Calu3 (cell line): Measurements from ENCODE around the gene SRPX. TPM values are rescaled to one million over a fixed set of nuclear protein-coding genes. Genes with fewer than 3 reads are reported as not detected.

Experiments
- BruUV-seq: library from RNA; stranded (reverse); fragments of 400-500 nt; replicated peaks from 2 replicates; lab custom pipeline; 2021; lab: Mats Ljungman, UMichigan
- CTCF ChIA-PET: fragments of 300-600 bp; sonication (Branson Sonifier 250); formaldehyde crosslinking; loops from one replicate; lab custom pipeline; 2022; ENCODE audit warnings: antibody characterized with exemption; lab: Charles Lee
- DNase-seq: peaks from one replicate; pipeline ENCODE4 v3.0.0; 2022
- H3K27ac Mint-ChIP-seq: one replicate; pipeline ENCODE4 v1.8.0; 2022; ENCODE audit warnings: mixed read lengths; ENCODE audit not compliant: unreplicated experiment
- H3K27me3 Mint-ChIP-seq: one replicate; pipeline ENCODE4 v1.8.0; 2022; ENCODE audit warnings: mixed read lengths; ENCODE audit not compliant: unreplicated experiment
- H3K36me3 Mint-ChIP-seq: one replicate; pipeline ENCODE4 v1.8.0; 2022; ENCODE audit warnings: mild to moderate bottlenecking, moderate library complexity, mixed read lengths; ENCODE audit not compliant: insufficient read depth, unreplicated experiment
- H3K4me1 Mint-ChIP-seq: one replicate; pipeline ENCODE4 v1.8.0; 2022; ENCODE audit warnings: mild to moderate bottlenecking, low read depth, mixed read lengths; ENCODE audit not compliant: unreplicated experiment
- H3K4me3 Mint-ChIP-seq: one replicate; pipeline ENCODE4 v1.8.0; 2022; ENCODE audit warnings: mild to moderate bottlenecking, low read depth, moderate library complexity, mixed read lengths; ENCODE audit not compliant: unreplicated experiment
- H3K9me3 Mint-ChIP-seq: one replicate; pipeline ENCODE4 v1.8.0; 2022; ENCODE audit warnings: low read depth, mixed read lengths; ENCODE audit not compliant: unreplicated experiment
- intact Hi-C: fragments of 100-400 bp; cut with micrococcal nuclease; formaldehyde crosslinking; loops from one replicate; pipeline ENCODE4 v1.10.0; 2022; ENCODE audit not compliant: unreplicated experiment
- total RNA-seq: library from RNA; stranded (reverse); gene quantifications from 2 replicates; pipeline ENCODE4 v1.2.3, GENCODE V29; 2022
- TF ChIP-seq, protein P1 (sequence below): fragments of 200-600 bp; IDR thresholded peaks from one replicate; pipeline ENCODE4 v1.8.0; 2022; ENCODE audit warnings: antibody characterized with exemption; ENCODE audit not compliant: unreplicated experiment

The SRPX gene
- total RNA-seq, 1 experiment from 2014 or later: 1.2 TPM

DNA sequence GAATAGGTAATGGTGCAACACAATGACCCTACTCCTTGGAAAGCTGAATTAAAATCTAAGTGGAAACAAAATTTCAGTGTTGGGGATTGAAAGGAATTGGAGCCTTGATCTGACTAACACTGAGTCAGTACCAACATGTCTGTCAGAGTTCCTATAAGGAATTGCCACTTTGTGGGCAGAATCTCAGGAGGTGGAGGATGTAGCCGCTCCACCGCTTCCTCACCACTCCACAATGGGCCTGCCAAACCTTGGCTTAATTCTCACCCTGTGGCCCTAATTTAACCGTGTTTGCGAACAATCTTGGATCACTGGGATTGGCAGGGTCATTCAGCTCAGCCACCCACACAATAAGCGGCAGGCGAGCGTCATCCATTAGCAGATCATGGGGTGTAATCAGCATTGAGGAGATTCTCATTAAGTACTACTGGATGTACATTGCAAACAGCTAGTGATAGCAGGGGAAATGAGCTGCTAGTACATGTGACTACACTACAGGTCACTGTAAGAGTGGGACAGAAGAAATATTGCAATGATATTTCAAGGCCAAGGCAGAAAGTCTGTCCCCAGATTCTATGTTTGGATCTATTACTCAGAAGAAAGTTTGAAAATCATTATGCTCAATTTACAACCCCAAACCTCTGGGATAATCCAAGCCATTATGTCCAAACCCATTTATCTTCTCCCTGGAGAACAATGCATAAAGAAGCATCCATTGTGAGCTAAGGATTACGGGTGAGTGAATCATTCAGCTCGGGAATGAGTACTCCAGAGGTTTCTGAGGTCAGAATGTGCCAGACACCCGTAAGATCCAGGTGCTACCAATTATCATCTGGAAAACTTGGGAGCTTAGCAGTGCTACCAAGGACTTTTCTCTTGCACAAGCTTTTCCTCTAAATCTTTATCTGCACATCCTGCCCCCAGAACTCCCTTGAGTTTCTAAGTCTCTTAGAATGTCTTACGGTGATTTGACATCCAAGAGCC, 5.8 kb downstream of the SRPX start:
- intact Hi-C loops: no loop called here

DNA sequence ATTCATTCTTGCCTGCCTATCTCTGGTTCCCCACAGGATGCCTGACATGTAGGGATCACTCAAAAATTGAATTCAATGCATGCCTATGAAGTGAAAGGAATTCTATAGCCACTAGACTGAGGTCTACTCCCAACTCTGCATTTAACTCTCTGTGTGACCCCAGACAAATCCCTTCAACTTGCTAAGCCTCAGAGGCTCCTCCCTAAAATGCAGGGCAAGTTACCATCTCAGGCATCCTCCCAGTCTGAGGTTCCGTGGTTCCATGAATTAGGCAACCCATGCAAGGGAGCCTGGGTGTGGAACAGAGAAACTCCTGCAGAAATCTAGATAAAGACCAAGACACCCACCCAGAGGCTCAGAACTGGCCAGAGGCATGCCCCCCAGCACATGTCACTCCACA, 6.6 kb downstream of the SRPX start:
- intact Hi-C loops: no loop called here
- H3K4me3 Mint-ChIP-seq: no peak overlapping the region
- no TSS peak for BruUV-seq
- TF ChIP-seq, protein P1, sequence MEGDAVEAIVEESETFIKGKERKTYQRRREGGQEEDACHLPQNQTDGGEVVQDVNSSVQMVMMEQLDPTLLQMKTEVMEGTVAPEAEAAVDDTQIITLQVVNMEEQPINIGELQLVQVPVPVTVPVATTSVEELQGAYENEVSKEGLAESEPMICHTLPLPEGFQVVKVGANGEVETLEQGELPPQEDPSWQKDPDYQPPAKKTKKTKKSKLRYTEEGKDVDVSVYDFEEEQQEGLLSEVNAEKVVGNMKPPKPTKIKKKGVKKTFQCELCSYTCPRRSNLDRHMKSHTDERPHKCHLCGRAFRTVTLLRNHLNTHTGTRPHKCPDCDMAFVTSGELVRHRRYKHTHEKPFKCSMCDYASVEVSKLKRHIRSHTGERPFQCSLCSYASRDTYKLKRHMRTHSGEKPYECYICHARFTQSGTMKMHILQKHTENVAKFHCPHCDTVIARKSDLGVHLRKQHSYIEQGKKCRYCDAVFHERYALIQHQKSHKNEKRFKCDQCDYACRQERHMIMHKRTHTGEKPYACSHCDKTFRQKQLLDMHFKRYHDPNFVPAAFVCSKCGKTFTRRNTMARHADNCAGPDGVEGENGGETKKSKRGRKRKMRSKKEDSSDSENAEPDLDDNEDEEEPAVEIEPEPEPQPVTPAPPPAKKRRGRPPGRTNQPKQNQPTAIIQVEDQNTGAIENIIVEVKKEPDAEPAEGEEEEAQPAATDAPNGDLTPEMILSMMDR: no peak
- H3K36me3 Mint-ChIP-seq: no peaks in the 10 kb centered on the region
- no peak for DNase-seq
- H3K27me3 Mint-ChIP-seq: peaks cover 26% of the 10 kb centered on the region
- H3K27ac Mint-ChIP-seq: no peak overlapping the region
- no peaks in the 10 kb centered on the region for H3K9me3 Mint-ChIP-seq
- no peaks in the 10 kb centered on the region for H3K4me1 Mint-ChIP-seq
- CTCF ChIA-PET: no interaction called here

More for the DNA sequence above, 5.8 kb downstream of the SRPX start:
- Mint-ChIP-seq H3K4me1 (no peaks in the 10 kb centered on the region), H3K27me3 (peaks cover 26% of the 10 kb centered on the region), H3K9me3 (no peaks in the 10 kb centered on the region), H3K4me3 (no peak overlapping the region), H3K36me3 (no peaks in the 10 kb centered on the region), H3K27ac (no peak overlapping the region)
- BruUV-seq: no TSS peak
- CTCF ChIA-PET: interaction anchor here (0.6 kb wide), 1 partner anchor 15 kb away, joined by 7 read pairs; no protein-coding TSS in a partner anchor
- TF ChIP-seq, protein P1: no peak
- no peak for DNase-seq

DNA sequence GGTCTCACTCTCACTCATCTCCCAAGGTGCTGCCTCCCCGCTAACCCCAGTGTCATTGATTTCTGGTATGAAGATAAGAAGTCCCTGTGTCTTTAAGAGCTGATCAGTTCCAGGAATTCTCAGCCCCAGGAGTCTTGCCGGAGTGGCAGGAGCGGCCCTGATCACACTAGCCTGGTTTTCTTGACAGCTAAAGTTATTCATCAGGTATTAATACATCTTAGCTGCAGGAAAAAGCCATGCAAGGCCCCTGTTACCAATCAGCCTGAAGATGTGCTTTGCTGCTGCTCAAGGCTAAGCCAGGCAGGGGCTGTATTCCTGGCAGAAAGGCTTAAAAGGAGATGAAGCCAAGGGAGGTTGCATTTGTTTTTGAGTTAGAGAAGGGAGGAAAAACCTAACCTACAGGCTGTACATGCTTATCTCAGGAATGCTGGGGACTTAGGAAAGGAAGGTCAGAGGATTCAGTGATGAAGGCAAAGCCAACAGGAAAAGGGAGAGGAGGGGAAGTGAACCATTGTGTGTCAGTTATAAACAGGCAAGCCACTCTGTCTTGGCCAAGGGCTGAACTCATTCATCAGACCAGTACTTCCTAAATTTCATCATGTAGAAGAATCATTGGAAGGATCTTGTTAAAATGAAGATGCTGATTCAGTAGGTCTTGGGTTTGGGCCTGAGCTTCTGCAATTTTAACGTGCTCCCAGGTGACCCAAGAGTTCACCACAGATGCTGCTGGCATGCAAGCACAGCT, 8.6 kb downstream of the SRPX start:
- Mint-ChIP-seq H3K27ac (no peak overlapping the region), H3K4me3 (no peak overlapping the region), H3K4me1 (no peaks in the 10 kb centered on the region), H3K36me3 (no peaks in the 10 kb centered on the region), H3K27me3 (peaks cover 17% of the 10 kb centered on the region), H3K9me3 (no peaks in the 10 kb centered on the region)
- TF ChIP-seq, protein P1: no peak
- BruUV-seq: no TSS peak
- CTCF ChIA-PET: no interaction called here
- intact Hi-C loops: no loop called here
- no peak for DNase-seq

DNA sequence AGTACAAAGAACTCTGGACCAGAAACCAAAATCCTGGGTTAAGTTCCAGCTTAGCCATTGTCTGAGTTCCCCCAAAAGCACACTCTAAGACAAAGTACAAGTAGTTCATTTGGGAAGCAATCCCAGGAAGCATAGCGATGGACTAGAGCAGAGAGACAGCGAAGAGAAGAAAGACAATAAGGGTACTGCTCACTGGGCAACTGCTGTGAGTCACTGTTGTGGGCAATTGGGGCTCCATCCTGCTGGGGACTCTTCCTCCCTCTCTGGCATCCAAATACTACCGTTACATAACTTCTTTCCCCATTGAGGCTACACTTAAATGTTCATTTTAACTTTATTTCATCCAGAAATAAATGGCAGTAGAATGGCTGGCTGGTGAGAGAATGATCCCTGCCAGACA, 14.1 kb downstream of the SRPX start:
- peaks cover 10% of the 10 kb centered on the region for H3K27me3 Mint-ChIP-seq
- no peaks in the 10 kb centered on the region for H3K36me3 Mint-ChIP-seq
- CTCF ChIA-PET: no interaction called here
- DNase-seq: no peak
- H3K4me1 Mint-ChIP-seq: no peaks in the 10 kb centered on the region
- BruUV-seq: no TSS peak
- no peaks in the 10 kb centered on the region for H3K9me3 Mint-ChIP-seq
- intact Hi-C loops: no loop called here
- TF ChIP-seq, protein P1: no peak
- no peak overlapping the region for H3K4me3 Mint-ChIP-seq
- H3K27ac Mint-ChIP-seq: no peak overlapping the region
